SH-SY5Y (cell line): ENCODE data around the gene QPCTL.

Source experiments
- GATA2 ChIP-seq: IDR thresholded peaks from 2 replicates; pipeline ENCODE4 v1.6.1; 2011; ENCODE audit warnings: mild to moderate bottlenecking, low read depth, low read length
- GATA3 ChIP-seq: IDR thresholded peaks from 2 replicates; pipeline ENCODE4 v1.6.1; 2011; ENCODE audit warnings: low read depth, mild to moderate bottlenecking, low read length, moderate library complexity

DNA sequence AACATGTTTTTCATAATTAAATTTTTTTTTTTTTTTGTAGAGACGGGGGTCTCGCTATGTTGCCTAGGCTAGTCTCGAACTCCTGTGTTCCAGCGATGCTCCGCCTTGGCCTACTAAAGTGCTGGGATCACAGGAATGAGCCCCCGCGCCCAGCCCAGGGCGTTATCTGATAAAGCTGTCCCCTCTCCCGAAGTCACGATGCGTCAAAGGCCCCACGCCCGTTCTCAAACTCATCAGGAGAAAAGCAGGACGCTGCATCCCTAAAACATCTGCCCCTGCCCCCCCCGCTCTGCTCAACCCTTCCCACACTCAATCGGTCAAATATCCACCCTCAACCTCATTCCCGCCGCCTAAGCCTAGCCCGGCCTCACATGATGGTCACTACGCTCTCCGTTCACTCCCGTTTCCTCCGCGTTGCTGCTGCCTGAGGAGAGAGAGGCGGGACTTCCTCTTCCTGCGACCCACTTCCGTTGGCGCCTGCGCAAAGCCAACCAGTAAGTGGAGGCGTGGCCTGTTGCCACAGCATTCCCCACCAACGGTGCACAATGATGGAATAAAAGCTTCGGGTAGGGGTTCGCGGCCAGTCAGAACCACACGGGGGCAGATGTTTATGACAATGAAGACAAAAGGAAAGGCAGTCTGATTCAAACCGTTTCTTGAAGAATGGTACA lies 815 bp upstream of the QPCTL start, which contains the start of gene SNRPD2:
- TF ChIP-seq GATA2 (peak; percentile 82), GATA3 (no peak)
